MM.1S (cell line): ENCODE data around the gene MRRF.

Experiments used
- DNase-seq: peaks from one replicate; pipeline ENCODE4 v3.0.0-alpha.2; 2015
- H2AFZ ChIP-seq: fragments of 300-600 bp; sonication (generic); 2 replicates; pipeline ENCODE4 v1.6.0; 2016; ENCODE audit warnings: antibody characterized with exemption, low read length
- H3F3A ChIP-seq: fragments of 300-600 bp; sonication (generic); 2 replicates; pipeline ENCODE4 v1.6.1; 2016; ENCODE audit warnings: mild to moderate bottlenecking, antibody characterized with exemption, low read length, moderate library complexity, mixed read lengths; ENCODE audit not compliant: insufficient read depth
- H3K27ac ChIP-seq: fragments of 300-600 bp; sonication (generic); 2 replicates; pipeline ENCODE4 v1.5.1; 2016; ENCODE audit warnings: mild to moderate bottlenecking, low read length
- H3K27me3 ChIP-seq: fragments of 300-600 bp; sonication (generic); replicated peaks from 2 replicates; pipeline ENCODE4 v1.6.0; 2016; ENCODE audit warnings: low read length; ENCODE audit not compliant: insufficient read depth
- H3K36me3 ChIP-seq: fragments of 300-600 bp; sonication (generic); replicated peaks from 2 replicates; pipeline ENCODE4 v1.6.1; 2016; ENCODE audit warnings: mild to moderate bottlenecking, low read length, mixed read lengths; ENCODE audit not compliant: insufficient read depth
- H3K4me1 ChIP-seq: fragments of 300-600 bp; sonication (generic); 2 replicates; pipeline ENCODE4 v1.6.1; 2016; ENCODE audit warnings: low read length, mixed read lengths
- H3K4me2 ChIP-seq: fragments of 300-600 bp; sonication (generic); 2 replicates; pipeline ENCODE4 v1.6.0; 2016; ENCODE audit warnings: low read depth, low read length
- H3K4me3 ChIP-seq: fragments of 300-600 bp; sonication (generic); 2 replicates; pipeline ENCODE4 v1.5.1; 2016; ENCODE audit warnings: low read length, mixed read lengths
- H3K79me2 ChIP-seq: fragments of 300-600 bp; sonication (generic); 2 replicates; pipeline ENCODE4 v1.6.1; 2016; ENCODE audit warnings: mixed run types, low read length, mixed read lengths
- H3K9ac ChIP-seq: fragments of 300-600 bp; sonication (generic); 2 replicates; pipeline ENCODE4 v1.6.1; 2016; ENCODE audit warnings: low read length, mixed read lengths
- H3K9me2 ChIP-seq: fragments of 300-600 bp; sonication (generic); replicated peaks from 2 replicates; pipeline ENCODE4 v1.6.1; 2016; ENCODE audit warnings: mild to moderate bottlenecking, low read length, mixed read lengths; ENCODE audit not compliant: insufficient read depth
- H3K9me3 ChIP-seq: fragments of 300-600 bp; sonication (generic); replicated peaks from 2 replicates; pipeline ENCODE4 v1.6.1; 2016; ENCODE audit warnings: mild to moderate bottlenecking, low read length, mixed read lengths; ENCODE audit not compliant: insufficient read depth
- H4K20me1 ChIP-seq: fragments of 300-600 bp; sonication (generic); 2 replicates; pipeline ENCODE4 v1.6.1; 2016; ENCODE audit warnings: mild to moderate bottlenecking, low read length, moderate library complexity, mixed read lengths; ENCODE audit not compliant: insufficient read depth
- CTCF ChIP-seq: fragments of 300-600 bp; sonication (generic); IDR thresholded peaks from 2 replicates; pipeline ENCODE4 v1.5.1; 2016; ENCODE audit warnings: antibody characterized with exemption, low read length, mixed read lengths
- EZH2 ChIP-seq: fragments of 300-600 bp; sonication (generic); optimal IDR thresholded peaks from 2 replicates; pipeline ENCODE3; 2017; ENCODE audit warnings: low read depth, mild to moderate bottlenecking, antibody characterized with exemption, low read length, mixed read lengths
- EZH2phosphoT487 ChIP-seq: fragments of 300-600 bp; sonication (generic); IDR thresholded peaks from 2 replicates; pipeline ENCODE4 v1.6.1; 2018; ENCODE audit warnings: antibody characterized with exemption, low read length

MRRF gene

DNA sequence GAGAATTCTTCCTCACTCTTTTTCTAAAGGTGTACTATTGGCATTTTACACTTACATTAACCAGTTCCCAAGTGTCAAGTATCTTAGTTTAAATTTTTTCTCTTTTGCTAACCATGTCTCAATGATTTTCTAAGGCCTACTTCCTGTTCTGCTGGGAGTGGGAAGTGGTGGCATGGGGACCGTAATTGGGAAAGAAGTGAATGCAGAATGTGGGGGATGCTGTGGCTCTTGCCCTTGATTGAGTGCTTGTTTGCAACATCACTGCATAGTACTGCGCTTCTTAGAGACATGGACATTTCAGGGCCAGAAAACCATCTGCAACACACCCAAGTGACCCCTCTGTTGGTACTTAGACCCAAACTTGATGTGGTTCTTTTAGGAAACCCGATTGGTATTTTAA, 32.8 kb downstream of the MRRF start:
- H3K27ac ChIP-seq, result no peak overlapping the region
- TF ChIP-seq CTCF (no peak), EZH2phosphoT487 (no peak), EZH2 (no peak)
- no peak for DNase-seq
- no peaks in the 10 kb centered on the region for H3K4me1 ChIP-seq
- H3K79me2 ChIP-seq, result peaks cover 33% of the 10 kb centered on the region; the same call in 1 of the 2 replicates
- no peak overlapping the region for H3K4me3 ChIP-seq
- no peaks in the 10 kb centered on the region for H3K27me3 ChIP-seq
- H3K9ac ChIP-seq, result no peak overlapping the region
- no peak overlapping the region for H3K4me2 ChIP-seq
- no peak overlapping the region for H2AFZ ChIP-seq
- peaks cover 4% of the 10 kb centered on the region for H3K36me3 ChIP-seq
- no peaks in the 10 kb centered on the region for H4K20me1 ChIP-seq
- no peaks in the 10 kb centered on the region for H3F3A ChIP-seq
- H3K9me3 ChIP-seq, result no peaks in the 10 kb centered on the region
- H3K9me2 ChIP-seq, result no peaks in the 10 kb centered on the region

GRCh38 chr9:122302237-122303093, 37.8 kb downstream of the MRRF start:
- Histone ChIP-seq H3K4me2 (no peak overlapping the region), H4K20me1 (no peaks in the 10 kb centered on the region)

DNA sequence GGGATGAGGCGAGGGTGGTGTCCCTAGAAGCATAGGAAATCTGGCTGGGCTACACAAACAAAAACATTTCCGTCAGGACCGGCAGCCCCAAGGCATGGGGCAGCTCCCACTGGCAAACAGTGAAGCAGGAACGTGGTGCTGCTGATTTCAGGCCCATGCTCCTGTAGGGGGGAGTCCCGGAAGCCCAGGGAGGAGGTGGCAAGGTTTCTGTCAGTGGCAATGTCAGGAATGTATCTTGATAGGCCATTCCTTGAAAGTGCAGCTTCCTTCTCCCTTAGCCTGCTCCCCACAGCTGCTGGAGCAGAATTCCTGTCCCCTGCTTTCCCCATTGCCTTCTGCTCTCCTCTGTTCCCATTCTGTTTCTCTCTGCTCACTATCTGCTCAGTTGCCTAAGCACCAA, 42.4 kb downstream of the MRRF start:
- H2AFZ ChIP-seq, result no peak overlapping the region
- no peak overlapping the region for H3K27ac ChIP-seq
- no peaks in the 10 kb centered on the region for H3K9me2 ChIP-seq
- H3K4me1 ChIP-seq, result no peaks in the 10 kb centered on the region
- H3F3A ChIP-seq, result no peaks in the 10 kb centered on the region
- no peaks in the 10 kb centered on the region for H3K27me3 ChIP-seq
- H4K20me1 ChIP-seq, result no peaks in the 10 kb centered on the region
- no peak for TF ChIP-seq EZH2phosphoT487
- no peak for TF ChIP-seq EZH2
- no peak for TF ChIP-seq CTCF
- H3K9me3 ChIP-seq, result no peaks in the 10 kb centered on the region
- no peak for DNase-seq
- no peak overlapping the region for H3K4me2 ChIP-seq
- H3K79me2 ChIP-seq, result 0 out of 2 replicates have a peak, but pooled peaks cover 4% of the 10 kb centered on the region
- H3K9ac ChIP-seq, result no peak overlapping the region
- H3K4me3 ChIP-seq, result no peak overlapping the region
- peaks cover 7% of the 10 kb centered on the region; the same call in 1 of the 2 replicates for H3K36me3 ChIP-seq

More at GRCh38 chr9:122302237-122303093, 37.8 kb downstream of the MRRF start:
- H3K9me2 ChIP-seq, result no peaks in the 10 kb centered on the region
- peaks cover 4% of the 10 kb centered on the region for H3K36me3 ChIP-seq
- no peak overlapping the region for H3K27ac ChIP-seq
- TF ChIP-seq CTCF (no peak), EZH2 (no peak)
- peaks cover 20% of the 10 kb centered on the region; the same call in 1 of the 2 replicates for H3K79me2 ChIP-seq
- DNase-seq, result no peak
- H3K9me3 ChIP-seq, result no peaks in the 10 kb centered on the region
- no peak overlapping the region for H3K4me3 ChIP-seq
- no peak overlapping the region for H3K9ac ChIP-seq
- no peaks in the 10 kb centered on the region for H3F3A ChIP-seq
- H2AFZ ChIP-seq, result no peak overlapping the region
- no peaks in the 10 kb centered on the region for H3K27me3 ChIP-seq
- no peaks in the 10 kb centered on the region for H3K4me1 ChIP-seq
